ENCODE results near the gene ANKRD12.
"Not testable (repeated sequence)": the region's sequence is repeated elsewhere in the genome, so short reads cannot be mapped to it uniquely, and the experiment has no call there.

Gene ANKRD12

DNA sequence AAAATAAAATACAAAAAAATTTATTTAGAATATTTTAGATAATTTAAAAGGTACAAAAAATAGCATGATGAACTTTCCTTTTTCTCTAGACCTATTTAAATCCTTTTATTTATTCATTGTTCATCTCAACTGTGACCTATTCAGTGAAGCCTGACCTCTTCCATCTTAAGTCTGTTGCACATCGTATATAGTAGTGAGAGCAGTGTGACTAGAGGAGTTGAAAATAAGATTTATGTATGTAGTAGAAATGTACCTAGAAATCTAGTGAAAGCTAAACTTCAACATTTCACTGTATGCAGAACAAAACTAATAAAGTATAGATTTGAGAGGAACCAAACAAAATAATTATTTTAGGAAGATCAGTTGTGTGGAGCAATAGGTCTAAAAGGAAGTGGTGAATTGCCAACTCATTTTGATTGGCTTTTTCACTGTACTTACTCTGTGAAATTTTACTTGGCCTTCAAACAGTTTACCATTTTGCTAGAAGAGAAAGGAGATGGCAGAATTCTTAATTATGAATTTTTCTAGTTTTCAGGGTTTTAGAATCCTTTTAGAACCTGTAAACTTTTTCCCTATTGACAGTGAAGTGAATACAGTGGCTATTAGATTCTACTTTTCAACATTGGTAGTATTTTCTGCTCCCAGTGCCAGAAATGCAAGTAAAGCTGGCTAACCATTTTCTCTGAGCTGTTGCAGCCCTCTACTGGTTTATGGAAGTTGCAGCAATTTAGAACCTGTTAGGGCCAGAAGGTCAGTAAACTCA is 11.0 kb downstream of the ANKRD12 start:
- peak; percentile 3 for DNase-seq

DNA sequence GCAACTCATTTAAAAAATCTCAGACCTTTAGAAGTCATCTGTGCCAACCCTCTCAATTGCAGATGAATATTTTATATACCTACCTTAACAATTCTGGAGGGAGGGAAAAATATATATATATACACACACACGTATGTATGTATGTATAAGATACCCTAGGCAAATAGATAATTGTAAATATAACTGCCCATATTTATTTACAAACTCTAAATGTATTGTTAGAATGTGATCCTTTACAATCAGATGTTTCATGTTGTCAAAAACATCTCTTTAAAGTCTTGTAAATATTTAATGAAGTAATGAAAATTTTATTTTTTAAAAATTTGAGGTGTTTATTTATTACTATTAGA is 11.6 kb downstream of the ANKRD12 start:
- no peak for DNase-seq

DNA sequence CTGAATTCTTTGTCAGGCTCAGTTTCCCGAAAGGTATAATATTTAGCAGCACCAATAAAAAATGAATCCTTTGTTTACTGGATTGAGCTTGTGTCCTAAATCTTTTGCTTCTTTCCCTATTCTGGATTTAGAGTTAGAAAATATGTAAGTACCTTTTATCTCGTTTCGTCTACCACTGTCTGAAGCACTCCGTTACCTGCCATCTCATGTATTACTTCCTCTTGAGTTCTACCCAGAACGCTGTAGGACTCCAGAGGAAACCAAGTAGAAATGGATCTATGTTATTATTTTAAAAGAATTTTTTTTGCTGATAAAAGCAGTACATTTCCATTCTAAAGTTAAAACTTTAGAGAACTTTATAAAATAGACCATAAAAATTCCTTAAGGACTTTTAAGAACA is 13.5 kb downstream of the ANKRD12 start:
- no peak for DNase-seq

DNA sequence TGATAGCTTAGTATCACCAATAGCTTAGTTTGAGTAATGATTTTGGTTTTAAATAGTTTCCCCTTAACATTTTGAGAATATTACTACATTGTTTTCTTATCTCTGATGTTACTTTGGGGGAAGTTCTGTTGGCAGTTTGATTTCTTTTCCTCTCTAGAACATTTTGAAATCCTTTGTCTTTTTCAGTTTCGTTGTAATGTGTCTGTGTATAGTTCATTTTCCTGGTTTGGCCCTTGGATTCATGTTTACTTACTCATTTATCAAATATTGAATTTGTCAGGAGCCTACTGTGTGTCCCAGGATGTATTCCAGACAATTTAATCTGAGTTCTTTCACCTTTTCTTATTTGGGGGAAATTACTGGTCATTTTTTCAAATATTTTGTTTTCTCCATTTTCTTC is 16.7 kb downstream of the ANKRD12 start:
- no peak for DNase-seq

DNA sequence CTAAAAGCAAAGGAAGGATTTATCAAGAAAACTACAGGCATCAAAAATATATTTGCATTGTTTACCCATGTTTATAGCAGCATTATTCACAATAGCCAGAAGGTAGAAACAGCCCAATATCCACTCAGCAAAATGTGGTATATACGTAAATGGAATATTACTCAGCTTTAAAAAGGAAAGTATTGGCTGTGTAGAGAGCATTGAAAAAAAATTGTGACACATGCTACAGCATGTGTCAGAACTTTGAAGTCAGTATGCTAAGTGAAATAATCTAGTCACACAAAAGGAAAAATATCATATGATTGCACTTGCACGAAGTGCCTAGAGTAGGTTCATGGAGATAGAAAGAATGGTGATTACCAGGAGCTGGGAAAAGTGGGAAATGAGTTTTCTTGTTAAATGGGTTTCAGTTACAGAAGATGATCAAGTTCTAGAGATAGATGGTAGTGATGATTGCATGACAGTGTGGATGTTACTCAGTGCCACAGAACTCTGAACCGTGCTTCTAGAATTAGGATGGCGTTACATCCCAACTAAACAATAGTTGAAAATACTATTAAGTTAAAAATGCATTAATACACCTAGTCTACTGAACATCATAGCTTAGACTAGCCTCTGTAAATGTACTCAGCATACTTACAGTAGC is 20.1 kb downstream of the ANKRD12 start:
- DNase-seq, result no peak

DNA sequence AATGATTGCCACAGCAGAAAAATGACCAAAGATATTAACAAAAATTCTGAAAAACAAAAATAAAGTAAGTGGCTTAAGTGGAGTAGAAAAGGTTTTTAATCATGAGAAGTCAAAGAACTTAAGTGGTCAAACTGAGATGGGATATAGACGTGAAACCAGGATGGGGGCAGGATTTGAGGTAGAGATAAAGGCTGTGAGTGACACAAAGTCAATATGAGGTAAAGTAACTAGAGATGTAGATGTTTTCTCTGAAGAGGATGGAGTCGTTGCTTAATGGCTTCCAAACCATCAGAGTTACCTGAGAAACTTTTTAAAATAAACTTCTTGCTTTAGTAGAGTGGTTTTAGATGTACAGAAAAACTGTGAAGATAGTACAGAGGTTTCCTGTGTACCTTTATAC is 21.2 kb downstream of the ANKRD12 start:
- DNase-seq, result no peak

DNA sequence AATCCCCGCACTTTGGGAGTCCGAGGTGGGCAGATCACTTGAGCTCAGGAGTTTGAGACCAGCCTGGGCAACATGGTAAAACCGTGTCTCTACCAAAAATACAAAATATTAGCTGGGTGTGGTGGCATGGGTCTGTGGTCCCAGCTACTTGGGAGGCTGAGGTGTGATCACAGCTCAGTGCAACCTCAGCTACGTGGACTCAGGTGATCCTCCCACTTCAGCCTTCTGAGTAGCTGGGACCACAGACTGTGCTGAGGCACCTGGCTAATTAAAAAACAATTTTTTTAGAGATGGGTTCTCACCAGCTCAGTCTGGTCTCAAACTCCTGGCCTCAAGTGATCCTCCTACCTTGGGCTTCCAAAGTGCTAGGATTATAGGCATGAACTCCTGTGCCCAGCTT is 23.4 kb downstream of the ANKRD12 start:
- DNase-seq, result no peak

DNA sequence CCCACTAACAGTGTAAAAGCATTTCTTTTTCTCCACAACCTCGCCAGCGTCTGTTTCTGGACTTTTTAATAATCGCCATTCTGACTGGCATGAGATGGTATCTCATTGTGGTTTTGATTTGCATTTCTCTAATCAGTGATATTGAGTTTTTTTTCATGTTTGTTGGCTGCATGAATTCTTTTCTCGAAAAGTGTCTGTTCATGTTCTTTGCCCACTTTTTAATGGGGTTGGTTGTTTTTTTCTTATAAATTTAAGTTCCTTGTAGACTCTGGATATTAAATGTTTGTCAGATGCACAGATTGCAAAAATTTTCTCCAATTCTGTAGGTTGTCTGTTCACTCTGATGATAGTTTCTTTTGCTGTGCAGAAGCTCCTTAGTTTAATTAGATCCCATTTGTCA is 26.1 kb downstream of the ANKRD12 start:
- not testable (repeated sequence) for DNase-seq

DNA sequence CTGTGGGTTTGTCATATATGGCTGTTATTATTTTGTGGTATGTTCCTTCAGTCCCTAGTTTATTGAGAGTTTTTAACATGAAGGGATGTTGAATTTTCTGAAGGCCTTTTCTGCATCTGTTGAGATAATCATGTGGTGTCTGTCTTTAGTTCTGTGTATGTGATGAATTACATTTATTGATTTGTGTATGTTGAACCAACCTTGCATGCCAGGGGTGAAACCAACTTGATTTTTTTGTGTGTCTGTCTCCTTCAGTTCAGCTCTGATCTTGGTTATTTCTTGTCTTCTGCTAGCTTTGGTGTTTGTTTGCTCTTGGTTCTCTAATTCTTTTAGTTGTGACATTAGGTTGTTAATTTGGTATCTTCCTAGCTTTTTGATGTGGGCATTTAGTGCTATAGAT is 27.6 kb downstream of the ANKRD12 start:
- DNase-seq, result not testable (repeated sequence)

DNA sequence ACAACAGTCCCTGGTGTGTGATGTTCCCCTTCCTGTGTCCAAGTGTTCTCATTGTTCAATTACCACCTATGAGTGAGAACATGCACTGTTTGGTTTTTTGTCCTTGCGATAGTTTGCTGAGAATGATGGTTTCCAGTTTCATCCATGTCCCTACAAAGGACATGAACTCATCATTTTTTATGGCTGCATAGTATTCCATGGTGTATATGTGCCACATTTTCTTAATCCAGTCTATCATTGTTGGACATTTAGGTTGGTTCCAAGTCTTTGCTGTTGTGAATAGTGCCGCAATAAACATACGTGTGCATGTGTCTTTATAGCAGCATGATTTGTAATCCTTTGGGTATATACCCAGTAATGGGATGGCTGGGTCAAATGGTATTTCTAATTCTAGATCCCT is 29.3 kb downstream of the ANKRD12 start:
- not testable (repeated sequence) for DNase-seq

DNA sequence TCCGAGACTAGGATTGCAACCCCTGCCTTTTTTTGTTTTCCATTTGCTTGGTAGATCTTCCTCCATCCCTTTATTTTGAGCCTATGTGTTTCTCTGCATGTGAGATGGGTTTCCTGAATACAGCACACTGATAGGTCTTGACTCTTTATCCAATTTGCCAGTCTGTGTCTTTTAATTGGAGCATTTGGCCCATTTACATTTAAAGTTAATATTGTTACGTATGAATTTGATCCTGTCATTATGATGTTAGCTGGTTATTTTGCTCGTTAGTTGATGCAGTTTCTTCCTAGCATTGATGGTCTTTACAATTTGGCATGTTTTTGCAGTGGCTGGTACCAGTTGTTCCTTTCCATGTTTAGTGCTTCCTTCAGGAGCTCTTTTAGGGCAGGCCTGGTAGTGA is 32.9 kb downstream of the ANKRD12 start:
- DNase-seq, result not testable (repeated sequence)

DNA sequence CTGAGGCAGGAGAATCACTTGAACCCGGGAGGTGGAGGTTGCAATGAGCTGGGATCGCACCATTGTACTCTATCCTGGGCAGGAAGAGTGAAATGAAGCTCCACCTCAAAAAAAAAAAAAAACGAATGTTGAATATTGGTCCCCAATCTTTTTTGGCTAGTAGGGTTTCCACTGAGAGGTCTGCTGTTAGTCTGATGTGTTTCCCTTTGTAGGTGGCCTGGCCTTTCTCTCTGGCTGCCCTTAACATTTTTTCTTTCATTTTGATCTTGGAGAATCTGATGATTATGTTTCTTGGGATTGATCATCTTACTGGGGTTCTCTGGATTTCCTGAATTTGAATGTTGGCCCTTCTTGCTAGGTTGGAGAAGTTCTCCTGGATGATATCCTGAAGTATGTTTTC is 35.3 kb downstream of the ANKRD12 start:
- DNase-seq, result not testable (repeated sequence)

DNA sequence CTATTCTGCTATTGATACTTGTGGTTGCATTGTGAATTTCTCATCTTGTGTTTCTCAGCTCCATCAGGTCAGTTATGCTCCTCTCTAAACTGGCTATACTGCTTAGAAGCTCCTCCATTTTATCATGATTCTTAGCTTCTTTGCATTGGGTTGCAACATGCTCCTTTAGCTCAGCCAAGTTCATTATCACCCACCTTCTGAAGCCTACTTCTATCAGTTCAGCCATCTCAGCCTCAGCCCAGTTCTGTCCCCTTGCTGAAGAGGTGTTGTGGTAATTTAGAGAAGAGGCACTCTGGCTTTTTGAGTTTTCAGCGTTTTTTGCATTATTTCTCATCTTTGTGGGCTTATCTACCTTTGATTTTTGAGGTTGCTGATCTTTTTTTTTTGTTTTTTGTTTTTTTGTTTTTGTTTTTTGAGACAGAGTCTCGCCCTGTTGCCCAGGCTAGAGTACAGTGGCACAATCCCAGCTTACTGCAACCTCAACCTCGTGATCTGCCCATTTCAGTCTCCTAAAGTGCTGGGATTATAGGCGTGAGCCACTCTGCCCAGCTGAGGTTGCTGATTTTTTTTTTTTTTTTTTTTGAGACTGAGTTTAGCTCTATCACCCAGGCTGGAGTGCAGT is 36.0 kb downstream of the ANKRD12 start:
- no peak for DNase-seq

DNA sequence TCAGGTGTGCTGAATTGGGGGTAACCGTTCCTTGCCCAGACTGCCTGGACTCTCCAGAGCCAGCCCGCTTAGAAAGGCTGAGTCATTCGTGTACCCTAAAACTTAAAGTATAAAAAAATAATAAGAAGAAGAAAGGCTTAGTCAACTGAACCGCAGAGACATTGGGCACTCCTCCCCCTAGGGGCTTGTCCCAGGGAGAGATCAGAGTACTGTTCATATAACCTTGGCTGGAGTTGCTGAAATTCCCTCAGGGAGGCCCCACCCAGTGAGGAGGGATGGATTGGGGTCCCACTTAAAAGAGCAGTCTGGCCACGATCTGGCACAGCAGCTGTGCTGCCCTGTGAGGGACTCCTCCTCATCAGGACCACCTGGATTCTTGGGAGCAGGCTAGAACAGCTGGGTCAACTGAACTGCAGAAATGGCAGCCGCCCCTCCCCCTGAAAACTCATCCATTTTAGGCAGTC is 37.2 kb downstream of the ANKRD12 start:
- no peak for DNase-seq

DNA sequence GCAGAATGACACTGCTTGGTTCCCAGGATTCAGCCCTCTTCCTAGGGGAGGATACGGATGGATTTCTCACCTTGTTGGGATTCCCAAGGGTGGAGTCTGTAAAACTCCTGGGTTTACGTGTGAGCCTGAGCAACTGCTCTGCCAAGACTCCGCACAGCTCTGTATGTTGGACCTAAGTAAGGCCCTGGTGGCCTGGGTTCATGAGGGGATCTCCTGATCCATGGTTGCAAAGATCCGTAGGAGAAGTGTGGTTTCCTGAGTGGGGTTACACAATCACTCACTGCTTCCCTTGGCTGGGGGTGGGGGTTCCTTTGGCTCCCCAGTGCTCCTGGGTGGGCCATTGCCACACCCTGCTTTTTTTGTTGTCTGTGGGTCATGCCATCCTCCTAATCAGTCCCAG is 37.7 kb downstream of the ANKRD12 start:
- no peak for DNase-seq

DNA sequence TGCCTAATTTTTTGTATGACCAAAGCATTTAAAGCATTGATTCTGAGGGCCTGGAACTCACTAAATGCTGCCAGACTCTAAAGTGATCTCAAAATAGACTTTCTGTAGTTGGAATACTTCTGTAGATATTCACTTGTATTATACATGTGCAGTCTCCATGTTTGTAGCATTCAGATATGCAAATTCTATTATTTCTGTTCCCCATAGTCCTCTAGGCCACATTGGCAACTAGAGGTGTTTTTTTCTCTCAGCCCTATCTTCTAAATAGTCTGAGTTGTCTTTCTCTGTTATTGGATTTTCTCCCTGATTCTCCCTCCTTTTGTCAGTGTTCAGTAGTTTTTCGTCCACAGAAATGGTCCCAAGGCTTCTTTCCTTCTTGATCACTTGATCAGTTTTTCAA is 38.5 kb downstream of the ANKRD12 start:
- DNase-seq, result no peak

DNA sequence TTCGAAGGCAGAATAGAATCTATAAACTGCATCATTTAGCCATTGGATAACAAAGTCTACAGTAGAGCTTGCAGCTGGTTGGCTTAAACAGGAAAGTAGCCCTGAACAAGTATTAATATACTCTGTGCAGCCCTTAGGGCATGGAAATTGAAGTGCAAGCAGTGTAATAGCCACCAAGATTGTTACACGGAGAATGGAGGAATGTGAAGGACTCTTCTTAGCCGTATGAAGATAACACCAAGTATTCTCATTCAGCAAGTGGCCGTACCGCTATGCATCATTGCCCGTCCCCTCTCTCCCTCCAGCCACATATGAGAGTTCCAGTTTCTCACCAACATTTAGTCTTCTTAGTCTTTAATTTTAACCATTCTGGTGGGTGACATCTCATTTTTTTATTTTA is 40.5 kb downstream of the ANKRD12 start:
- no peak for DNase-seq

DNA sequence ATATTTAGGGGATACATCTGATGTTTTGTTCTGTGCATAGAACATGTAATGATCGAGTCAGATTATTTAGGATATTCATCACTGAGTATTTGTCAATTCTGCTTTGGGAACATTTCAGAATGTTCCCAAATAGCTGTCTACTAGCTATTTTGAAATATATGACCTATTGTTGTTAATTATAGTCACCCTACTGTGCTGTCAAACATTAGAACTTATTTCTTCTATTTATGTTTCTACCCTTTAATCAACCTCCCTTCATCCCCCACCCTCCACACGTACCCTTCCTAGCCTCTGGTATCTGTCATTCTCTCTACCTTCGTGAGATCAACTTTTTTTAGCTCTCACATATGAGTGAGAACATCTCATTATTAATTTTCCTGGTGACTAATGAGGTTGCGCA is 40.9 kb downstream of the ANKRD12 start:
- no peak for DNase-seq

DNA sequence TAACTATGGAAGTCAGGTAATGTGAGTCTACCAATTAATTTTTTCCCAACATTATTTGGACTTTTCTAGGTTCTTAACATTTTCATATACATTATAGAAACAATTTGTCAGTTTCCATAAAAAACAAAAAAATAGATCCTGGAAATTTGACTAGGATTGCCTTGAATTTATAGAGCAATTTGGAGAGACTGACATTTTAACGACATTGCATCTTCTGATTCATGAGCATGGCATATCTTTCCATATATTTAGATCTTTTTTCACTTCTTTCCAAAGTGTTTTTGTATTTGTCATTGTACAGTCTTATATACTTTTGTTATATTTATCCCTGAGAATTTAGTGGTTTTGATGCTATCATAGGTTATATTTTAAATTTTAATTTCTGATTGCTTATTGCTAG is 42.0 kb downstream of the ANKRD12 start:
- DNase-seq, result no peak

DNA sequence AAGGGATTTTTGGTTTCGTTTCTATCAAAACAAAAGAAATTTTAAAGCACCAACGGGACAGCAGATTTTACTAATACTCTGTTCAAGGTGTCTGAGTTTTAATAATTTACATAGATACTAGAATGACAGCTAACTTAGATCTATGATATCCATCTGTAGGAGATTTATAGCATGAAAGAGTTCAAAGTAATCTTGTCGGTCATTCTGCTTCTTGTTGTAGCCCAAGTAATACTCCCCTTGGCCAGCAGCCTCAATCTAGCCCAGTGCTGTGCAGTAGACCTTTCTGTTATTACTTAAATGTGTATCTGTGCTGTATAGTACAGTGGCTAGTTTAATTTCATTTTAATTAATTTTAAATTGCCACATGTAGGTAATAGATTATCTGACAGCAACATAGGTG is 44.7 kb downstream of the ANKRD12 start:
- DNase-seq, result no peak

DNA sequence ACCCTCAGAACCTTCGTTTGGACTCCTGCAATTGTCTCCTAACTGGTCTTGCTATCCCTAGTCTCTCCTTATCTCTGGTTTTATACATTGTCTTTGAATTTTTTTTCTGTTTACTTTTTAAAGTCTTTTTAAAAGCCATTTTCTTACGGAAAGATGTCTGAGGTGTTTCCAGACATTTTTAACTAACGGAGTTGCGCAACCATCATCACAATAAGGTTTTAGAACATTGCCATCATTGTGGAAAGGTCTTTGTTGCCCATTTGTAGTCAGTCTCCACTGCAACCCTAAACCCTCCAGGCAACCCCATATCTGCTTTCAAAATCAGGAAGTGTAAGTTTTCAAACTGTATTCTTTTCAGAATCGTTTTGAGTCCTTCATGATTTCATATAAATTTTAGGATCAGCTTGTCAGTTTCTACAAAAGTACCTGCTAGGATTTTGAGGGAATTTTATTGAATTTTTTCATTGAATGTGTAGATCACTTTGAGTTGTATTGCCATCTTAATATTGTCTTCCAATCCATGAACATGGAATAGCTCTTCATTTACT is 46.3 kb downstream of the ANKRD12 start:
- DNase-seq, result no peak

DNA sequence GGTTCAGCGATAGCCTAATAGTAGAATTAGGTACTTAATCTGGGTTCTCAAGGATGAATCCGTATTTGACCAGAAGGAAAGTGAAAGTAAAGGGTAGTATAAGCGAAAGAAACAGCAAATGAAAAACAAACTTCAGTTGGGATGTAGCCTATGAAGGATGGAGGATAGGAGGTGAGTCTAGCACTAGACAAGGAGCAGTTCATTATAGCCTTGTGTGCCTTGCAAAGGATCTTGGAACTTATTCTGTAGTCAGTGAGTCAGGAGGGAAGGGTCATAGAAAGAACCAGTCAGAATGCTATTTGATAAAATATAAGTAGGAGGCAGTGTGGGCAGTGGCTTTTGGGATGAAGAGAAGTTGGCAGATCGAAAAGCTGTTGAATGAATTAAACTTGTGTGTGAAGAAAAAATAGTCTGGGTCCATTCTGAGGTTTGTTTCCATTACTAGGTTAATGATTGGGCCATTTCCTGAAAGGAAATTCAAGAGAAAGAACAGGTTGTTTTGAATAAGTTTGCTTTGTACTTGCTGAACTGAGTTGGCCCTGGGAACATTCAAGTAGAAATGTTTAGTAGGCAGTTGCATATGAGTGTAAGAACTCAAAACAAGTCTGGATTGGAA is 48.5 kb downstream of the ANKRD12 start:
- no peak for DNase-seq

DNA sequence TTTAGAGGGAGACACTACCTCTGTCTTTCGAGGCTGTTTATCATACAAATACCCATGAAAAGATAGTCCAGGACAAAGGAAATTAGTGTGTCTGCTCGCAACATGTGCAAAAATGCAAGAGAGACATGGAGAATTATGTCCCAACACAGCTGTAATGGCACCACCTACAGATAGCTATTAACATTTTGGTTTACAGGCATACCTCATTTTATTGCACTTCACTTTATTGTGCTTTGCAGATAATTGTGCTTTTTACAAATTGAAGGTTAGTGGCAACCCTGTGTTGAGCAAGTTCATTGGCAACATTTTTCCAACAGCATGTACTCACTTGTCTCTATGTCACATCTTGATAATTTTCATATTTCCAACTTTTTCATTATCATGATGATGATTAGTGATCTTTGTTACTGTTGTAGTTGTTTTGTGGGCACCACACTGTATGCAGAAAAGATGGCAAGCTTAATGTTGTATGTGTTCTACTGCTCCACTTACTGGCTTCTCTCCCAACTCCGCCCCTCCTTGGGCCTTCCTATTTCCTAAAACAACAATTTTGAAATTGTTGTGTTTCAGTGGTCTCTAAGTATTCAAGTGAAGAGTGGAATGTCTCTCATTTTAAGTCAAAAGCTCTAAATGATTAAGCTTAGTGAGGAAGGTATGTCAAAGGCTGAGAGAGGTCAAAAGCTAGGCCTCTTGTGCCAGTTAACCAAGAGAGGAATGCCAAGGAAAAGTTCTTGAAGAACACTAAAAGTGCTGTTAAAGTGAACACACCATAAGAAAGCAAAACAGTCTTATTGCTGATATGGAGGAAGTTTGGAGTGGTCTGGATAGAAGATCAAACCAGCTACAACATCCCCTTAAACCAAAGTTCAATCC is 52.0 kb downstream of the ANKRD12 start:
- no peak for DNase-seq

Data from SHP77 treated with DMSO at 0.1 percent for 48 hours (cell line).